HEK293T (cell line): ENCODE results near the gene SBF1.
"Not testable (repeated sequence)": the region's sequence is repeated elsewhere in the genome, so short reads cannot be mapped to it uniquely, and the experiment has no call there.

Experiments
- CTCF ChIA-PET: fragments of 350-600 bp; formaldehyde crosslinking; extraction: SDS; loops from one replicate; lab custom pipeline; 2021; ENCODE audit warnings: antibody characterized with exemption, inconsistent platforms; lab: Yijun Ruan, JAX
- POLR2A ChIA-PET: fragments of 350-600 bp; formaldehyde crosslinking; extraction: SDS; loops from one replicate; lab custom pipeline; 2020; ENCODE audit warnings: antibody characterized with exemption, inconsistent platforms; lab: Yijun Ruan, JAX
- DNase-seq: peaks from one replicate; pipeline ENCODE4 v3.0.0; 2012; ENCODE audit warnings: mixed read lengths; ENCODE audit errors: extremely low spot score
- ARNT ChIP-seq: fragments of 450-650 bp; IDR thresholded peaks from 2 replicates; pipeline ENCODE4 v1.6.1; 2017; ENCODE audit warnings: mild to moderate bottlenecking
- BHLHE40 ChIP-seq: fragments of 450-650 bp; IDR thresholded peaks from 2 replicates; pipeline ENCODE4 v1.6.1; 2016; ENCODE audit warnings: mild to moderate bottlenecking, moderate library complexity, borderline replicate concordance
- CTBP1 ChIP-seq: fragments of 450-650 bp; IDR thresholded peaks from 2 replicates; pipeline ENCODE4 v1.6.1; 2016; ENCODE audit warnings: borderline replicate concordance
- ELF4 ChIP-seq: fragments of 450-650 bp; IDR thresholded peaks from 2 replicates; pipeline ENCODE4 v1.6.1; 2017; ENCODE audit warnings: antibody characterized with exemption
- FOXA1 ChIP-seq: fragments of 450-650 bp; IDR thresholded peaks from 2 replicates; pipeline ENCODE4 v1.6.1; 2016; ENCODE audit warnings: mild to moderate bottlenecking
- FOXK2 ChIP-seq: fragments of 450-650 bp; IDR thresholded peaks from 2 replicates; pipeline ENCODE4 v1.6.1; 2016; ENCODE audit warnings: mild to moderate bottlenecking
- FOXM1 ChIP-seq: fragments of 450-650 bp; IDR thresholded peaks from 2 replicates; pipeline ENCODE4 v1.6.1; 2017; ENCODE audit warnings: mild to moderate bottlenecking, borderline replicate concordance
- HDGF ChIP-seq: fragments of 450-650 bp; IDR thresholded peaks from 2 replicates; pipeline ENCODE4 v1.6.1; 2017; ENCODE audit warnings: antibody characterized with exemption, borderline replicate concordance
- L3MBTL2 ChIP-seq: fragments of 450-650 bp; conservative IDR thresholded peaks from 2 replicates; pipeline ENCODE4 v1.6.1; 2016; ENCODE audit warnings: mild to moderate bottlenecking
- LEF1 ChIP-seq: fragments of 450-650 bp; IDR thresholded peaks from 2 replicates; pipeline ENCODE4 v1.6.1; 2017; ENCODE audit warnings: mild to moderate bottlenecking, borderline replicate concordance
- NFRKB ChIP-seq: fragments of 450-650 bp; IDR thresholded peaks from 2 replicates; pipeline ENCODE4 v1.6.1; 2016; ENCODE audit warnings: mild to moderate bottlenecking, moderate library complexity
- PKNOX1 ChIP-seq: fragments of 450-650 bp; IDR thresholded peaks from 2 replicates; pipeline ENCODE4 v1.6.1; 2016
- SP1 ChIP-seq: fragments of 450-650 bp; IDR thresholded peaks from 2 replicates; pipeline ENCODE4 v1.6.1; 2017
- SUZ12 ChIP-seq: fragments of 450-650 bp; IDR thresholded peaks from 2 replicates; pipeline ENCODE4 v1.6.1; 2016; ENCODE audit warnings: mild to moderate bottlenecking
- TARDBP ChIP-seq: fragments of 450-650 bp; IDR thresholded peaks from 2 replicates; pipeline ENCODE4 v1.6.1; 2016
- ZNF384 ChIP-seq: fragments of 450-650 bp; IDR thresholded peaks from 2 replicates; pipeline ENCODE4 v1.6.1; 2016

Gene SBF1

GRCh38 chr22:50521710-50522109 lies 46.9 kb upstream of the SBF1 start:
- TF ChIP-seq FOXM1 (no peak), NFRKB (no peak), FOXA1 (no peak), BHLHE40 (no peak)
- CTCF ChIA-PET = no interaction called here
- no peak for DNase-seq
- POLR2A ChIA-PET = interaction anchor here (7.1 kb wide), 1 partner anchor 12 kb away, joined by 193 read pairs; the partner anchor contains the start of genes LMF2 and NCAPH2

- TF ChIP-seq NFRKB = no peak
- TF ChIP-seq HDGF = no peak
- TF ChIP-seq ELF4 = no peak
- no peak for TF ChIP-seq FOXA1
- no peak for TF ChIP-seq BHLHE40
- TF ChIP-seq ARNT = no peak
- TF ChIP-seq LEF1 = no peak
- TF ChIP-seq FOXK2 = no peak
- no peak for TF ChIP-seq SUZ12
- TF ChIP-seq FOXM1 = no peak
- no peak for TF ChIP-seq SP1
- TF ChIP-seq L3MBTL2 = no peak
- no peak for TF ChIP-seq PKNOX1
- TF ChIP-seq TARDBP = no peak
- no peak for TF ChIP-seq ZNF384
Measured at GRCh38 chr22:50520826-50521453, 46.1 kb upstream of the SBF1 start.

GRCh38 chr22:50520184-50520583 lies 45.3 kb upstream of the SBF1 start:
- DNase-seq, POLR2A ChIA-PET, CTCF ChIA-PET: not testable (repeated sequence)

More at GRCh38 chr22:50520826-50521453, 46.1 kb upstream of the SBF1 start:
- CTCF ChIA-PET = no interaction called here
- POLR2A ChIA-PET = interaction anchor here (7.1 kb wide), 1 partner anchor 12 kb away, joined by 193 read pairs; the partner anchor contains the start of genes LMF2 and NCAPH2
- DNase-seq = no peak

GRCh38 chr22:50519151-50519550 lies 44.3 kb upstream of the SBF1 start:
- no peak for DNase-seq
- POLR2A ChIA-PET = interaction anchor here (1.0 to 1.7 kb wide), 3 partner anchors 10 to 56 kb away, joined by 3 to 8 read pairs (median 5); partner anchors contain the start of genes LMF2 and NCAPH2
- TF ChIP-seq FOXM1 (no peak), LEF1 (no peak), ZNF384 (no peak), NFRKB (no peak), L3MBTL2 (no peak)
- CTCF ChIA-PET = no interaction called here

- no peak for DNase-seq
- ChIA-PET CTCF (no interaction called here), POLR2A (interaction anchor here (1.0 to 1.7 kb wide), 3 partner anchors 9 to 56 kb away, joined by 3 to 8 read pairs (median 5); partner anchors contain the start of genes LMF2 and NCAPH2)
- TF ChIP-seq SP1 = no peak
- no peak for TF ChIP-seq FOXK2
Measured at GRCh38 chr22:50518606-50519005, 43.8 kb upstream of the SBF1 start.

- CTCF ChIA-PET = no interaction called here
- no peak for TF ChIP-seq ARNT
- no peak for TF ChIP-seq ELF4
- TF ChIP-seq SUZ12 = no peak
- TF ChIP-seq CTBP1 = no peak
- TF ChIP-seq L3MBTL2 = no peak
- no peak for TF ChIP-seq FOXK2
- TF ChIP-seq NFRKB = no peak
- TF ChIP-seq TARDBP = no peak
- no peak for TF ChIP-seq ZNF384
- TF ChIP-seq PKNOX1 = no peak
- no peak for TF ChIP-seq LEF1
- no peak for TF ChIP-seq SP1
- TF ChIP-seq HDGF = no peak
- TF ChIP-seq FOXM1 = no peak
- TF ChIP-seq FOXA1 = no peak
- no peak for TF ChIP-seq BHLHE40
- POLR2A ChIA-PET = interaction anchor here (0.6 to 4.6 kb wide), 3 partner anchors 7 to 10 kb away, joined by 3 to 33 read pairs (median 7); partner anchors contain the start of genes LMF2, NCAPH2 and SCO2
- DNase-seq = no peak
Measured at GRCh38 chr22:50517495-50518260, 42.8 kb upstream of the SBF1 start.

- ChIA-PET CTCF (no interaction called here), POLR2A (interaction anchor here (1.2 to 4.6 kb wide), 2 partner anchors 8 to 9 kb away, joined by 7 to 33 read pairs; partner anchors contain the start of genes LMF2, NCAPH2 and SCO2)
- DNase-seq = no peak
- no peak for TF ChIP-seq HDGF
- TF ChIP-seq FOXM1 = no peak
- TF ChIP-seq BHLHE40 = no peak
- TF ChIP-seq SUZ12 = no peak
- TF ChIP-seq L3MBTL2 = no peak
- TF ChIP-seq FOXK2 = no peak
- no peak for TF ChIP-seq ARNT
Measured at GRCh38 chr22:50516891-50517290, 42.1 kb upstream of the SBF1 start.
